GM21619 (cell line): ENCODE measurements around the gene TMEM30A.

Source experiments
- ATAC-seq: cut with Tn5 transposase; IDR thresholded peaks from one replicate; pipeline ENCODE4 v1.9.1; 2021; ENCODE audit not compliant: unreplicated experiment

The TMEM30A gene

GRCh38 chr6:75284632-75285282 lies at the start of gene TMEM30A:
TMEM30A (minus strand) TSS chr6:75284792; CDS start chr6:75284638, 154 bp downstream.
- peak; percentile 87 for ATAC-seq

- ATAC-seq: no peak
Observed at GRCh38 chr6:75333676-75334200, 49.1 kb upstream of the TMEM30A start.

- no peak for ATAC-seq
Observed at GRCh38 chr6:75331151-75331550, 46.6 kb upstream of the TMEM30A start.

GRCh38 chr6:75329703-75330102 lies 45.1 kb upstream of the TMEM30A start:
- ATAC-seq: no peak

- no peak for ATAC-seq
Observed at GRCh38 chr6:75327807-75328206, 43.2 kb upstream of the TMEM30A start.

GRCh38 chr6:75326557-75327258 lies 42.1 kb upstream of the TMEM30A start:
- ATAC-seq: no peak

- ATAC-seq: no peak
Observed at GRCh38 chr6:75318900-75319299, 34.3 kb upstream of the TMEM30A start.

GRCh38 chr6:75317503-75318206 lies 33.1 kb upstream of the TMEM30A start:
- no peak for ATAC-seq

GRCh38 chr6:75315978-75316377 lies 31.4 kb upstream of the TMEM30A start:
- no peak for ATAC-seq

- ATAC-seq: no peak
Observed at GRCh38 chr6:75308250-75308988, 23.8 kb upstream of the TMEM30A start.

- no peak for ATAC-seq
Observed at GRCh38 chr6:75307364-75308004, 22.9 kb upstream of the TMEM30A start.

- ATAC-seq: no peak
Observed at GRCh38 chr6:75306064-75306463, 21.5 kb upstream of the TMEM30A start.

GRCh38 chr6:75305573-75305972 lies 21.0 kb upstream of the TMEM30A start:
- ATAC-seq: no peak

GRCh38 chr6:75302280-75302679 lies 17.7 kb upstream of the TMEM30A start:
- ATAC-seq: no peak

- ATAC-seq: no peak
Observed at GRCh38 chr6:75301537-75301936, 16.9 kb upstream of the TMEM30A start.

GRCh38 chr6:75301088-75301487 lies 16.5 kb upstream of the TMEM30A start:
- no peak for ATAC-seq

GRCh38 chr6:75300531-75300855 lies 15.9 kb upstream of the TMEM30A start:
- no peak for ATAC-seq

GRCh38 chr6:75299801-75300530 lies 15.4 kb upstream of the TMEM30A start:
- ATAC-seq: no peak

GRCh38 chr6:75296811-75297779 lies 12.5 kb upstream of the TMEM30A start:
- peak; percentile 76 for ATAC-seq
